GM12878 (cell line): ENCODE measurements around the gene F2RL1. TPM values are rescaled to one million over a fixed set of nuclear protein-coding genes. Genes with fewer than 3 reads are reported as not detected.

Experiments
- ATAC-seq: fragments of 200-7000 bp; cut with Tn5 transposase; 3 replicates; pipeline ENCODE4 v1.9.1; 2020; ENCODE audit warnings: mild to moderate bottlenecking, moderate library complexity
- BruUV-seq: library from RNA; stranded (reverse); fragments of 400-500 nt; replicated peaks from 2 replicates; lab custom pipeline; 2021; lab: Mats Ljungman, UMichigan
- CTCF ChIA-PET: fragments of 300-600 bp; sonication (Branson Sonifier 250); formaldehyde crosslinking; extraction: SDS; loops from one replicate; lab custom pipeline; 2021; ENCODE audit warnings: inconsistent platforms; lab: Yijun Ruan, JAX
- POLR2A ChIA-PET: fragments of 350-600 bp; formaldehyde crosslinking; extraction: SDS; loops from one replicate; lab custom pipeline; 2021; ENCODE audit warnings: inconsistent platforms; lab: Charles Lee
- RAD21 ChIA-PET: fragments of 300-600 bp; sonication (Branson Sonifier 250); formaldehyde crosslinking; loops from one replicate; lab custom pipeline; 2023; ENCODE audit warnings: antibody characterized with exemption; ENCODE audit not compliant: unreplicated experiment; lab: Charles Lee
- SMC1A ChIA-PET: fragments of 300-600 bp; sonication (Branson Sonifier 250); formaldehyde crosslinking; loops from one replicate; lab custom pipeline; 2023; ENCODE audit not compliant: unreplicated experiment, uncharacterized antibody; lab: Charles Lee
- DNase-seq: peaks from one replicate; pipeline ENCODE4 v3.0.0-alpha.2; 2011; ENCODE audit warnings: low read depth, low spot score
- FAIRE-seq: peaks from 3 replicates; lab custom pipeline; 2011; peaks lifted over from hg19 to GRCh38; lab: Jason Lieb, UNC
- H2AFZ ChIP-seq: 2 replicates; pipeline ENCODE4 v1.6.0; 2011; ENCODE audit warnings: low read depth, low read length, control low read depth; ENCODE audit not compliant: control insufficient read depth
- H3K27ac ChIP-seq: 2 replicates; pipeline ENCODE4 v1.5.1; 2011; ENCODE audit warnings: control low read depth; ENCODE audit not compliant: control insufficient read depth, insufficient read depth
- H3K27me3 ChIP-seq, 2 experiments: replicated peaks in 1 of 2; 2 replicates each; pipeline versions ENCODE4 v1.6.0 to v1.6.1; 2011; ENCODE audit warnings: low read length in 1 of 2; ENCODE audit not compliant: control insufficient read depth in 2 of 2, insufficient read depth in 2 of 2
- H3K36me3 ChIP-seq, 2 experiments: 2 replicates each; pipeline ENCODE4 v1.5.1; 2011; ENCODE audit warnings: low read length in 1 of 2; ENCODE audit not compliant: control insufficient read depth in 2 of 2, insufficient read depth in 2 of 2
- H3K4me1 ChIP-seq: 2 replicates; pipeline ENCODE4 v1.6.1; 2011; ENCODE audit warnings: mild to moderate bottlenecking, low read length, moderate library complexity, mixed read lengths; ENCODE audit not compliant: control insufficient read depth, insufficient read depth
- H3K4me2 ChIP-seq: 2 replicates; pipeline ENCODE4 v1.6.0; 2011; ENCODE audit warnings: control low read depth; ENCODE audit not compliant: control insufficient read depth, insufficient read depth
- H3K4me3 ChIP-seq: fragments of 200-600 bp; sonication (generic); 2 replicates; pipeline ENCODE4 v1.5.1; 2016
- H3K79me2 ChIP-seq: 2 replicates; pipeline ENCODE4 v1.6.0; 2011; ENCODE audit warnings: low read length; ENCODE audit not compliant: control insufficient read depth, insufficient read depth
- H3K9ac ChIP-seq: 2 replicates; pipeline ENCODE4 v1.8.0; 2011; ENCODE audit warnings: low read length, control low read depth, mixed read lengths; ENCODE audit not compliant: control insufficient read depth, insufficient read depth
- H3K9me3 ChIP-seq: replicated peaks from 3 replicates; pipeline ENCODE4 v1.5.1; 2011; ENCODE audit warnings: mild to moderate bottlenecking, low read length; ENCODE audit not compliant: control insufficient read depth, insufficient read depth
- H4K20me1 ChIP-seq: 2 replicates; pipeline ENCODE4 v1.6.0; 2011; ENCODE audit not compliant: control insufficient read depth, insufficient read depth
- ASH2L ChIP-seq: fragments of 300-600, 200-600 bp; sonication (generic); IDR thresholded peaks from 2 replicates; pipeline ENCODE4 v1.6.1; 2017; ENCODE audit warnings: low read depth, mild to moderate bottlenecking, borderline replicate concordance
- BACH1 ChIP-seq: fragments of 450-650 bp; IDR thresholded peaks from 2 replicates; pipeline ENCODE4 v1.6.1; 2017; ENCODE audit warnings: mild to moderate bottlenecking, borderline replicate concordance
- CREB1 ChIP-seq: IDR thresholded peaks from 2 replicates; pipeline ENCODE4 v1.6.1; 2012; ENCODE audit warnings: low read depth, mild to moderate bottlenecking, inconsistent platforms
- HDAC6 ChIP-seq: fragments of 200-600 bp; sonication (generic); IDR thresholded peaks from one replicate; pipeline ENCODE4 v1.8.0; 2017; ENCODE audit warnings: antibody characterized with exemption; ENCODE audit not compliant: unreplicated experiment
- IKZF1 ChIP-seq: fragments of 450-650 bp; conservative IDR thresholded peaks from 2 replicates; pipeline ENCODE4 v1.6.1; 2017; ENCODE audit warnings: antibody characterized with exemption, mild to moderate bottlenecking
- MYB ChIP-seq: fragments of 150-350 bp; IDR thresholded peaks from 2 replicates; pipeline ENCODE4 v1.6.1; 2014; ENCODE audit warnings: mild to moderate bottlenecking, low read depth, low read length, borderline replicate concordance
- SRF ChIP-seq, 2 experiments: IDR thresholded peaks; 2 replicates each; pipeline ENCODE4 v1.6.1; 2011; ENCODE audit warnings: low read depth in 2 of 2, low read length in 2 of 2, mild to moderate bottlenecking in 1 of 2, moderate library complexity in 1 of 2
- ZBED1 ChIP-seq: IDR thresholded peaks from 2 replicates; pipeline ENCODE4 v1.6.1; 2016; ENCODE audit warnings: borderline replicate concordance
- ZBTB33 ChIP-seq: fragments of 450-650 bp; IDR thresholded peaks from 2 replicates; pipeline ENCODE4 v1.6.1; 2017; ENCODE audit warnings: mild to moderate bottlenecking
- ZNF274 ChIP-seq: IDR thresholded peaks from one replicate; pipeline ENCODE4 v1.8.0; 2011; ENCODE audit not compliant: insufficient read length, insufficient read depth
- ZNF592 ChIP-seq: fragments of 450-650 bp; IDR thresholded peaks from 2 replicates; pipeline ENCODE4 v1.6.1; 2017; ENCODE audit warnings: mild to moderate bottlenecking, moderate library complexity
- WGBS: methylation state at CpG from one replicate; pipeline ENCODE4 v1.1.6; 2016; ENCODE audit warnings: low lambda C conversion rate; ENCODE audit not compliant: insufficient replicate concordance, insufficient coverage; ENCODE audit errors: missing lambda C conversion rate; 5-methylcytosine and 5-hydroxymethylcytosine counted together
- in situ Hi-C: fragments of 300-500 bp; cut with MboI; formaldehyde crosslinking; loops from 9 replicates; pipeline ENCODE4 v1.14.3; 2018; ENCODE audit warnings: mixed read lengths
- intact Hi-C: fragments of 100-400 bp; cut with micrococcal nuclease; formaldehyde crosslinking; loops from one replicate; pipeline ENCODE4 v1.14.2; 2022; ENCODE audit not compliant: unreplicated experiment
- polyA plus RNA-seq, 11 experiments: library from polyadenylated mRNA; depleted of rRNA in 4 of 11; unstranded in 6 of 11; stranded (reverse) in 5 of 11; fragments of >200 nt; fragmentation: Nextera tagmentation in 4 of 11; fragmentation: Illumina TruSeq in 1 of 11; extraction: Ambion mirVana in 4 of 11; extraction: Trizol in 1 of 11; gene quantifications; 1 replicate in 1 of 11; 2 replicates in 10 of 11; pipeline versions ENCODE4 v1.2.1 to v1.2.3, GENCODE V29; 2011 to 2016; ENCODE audit warnings: inconsistent platforms in 2 of 11, missing spikeins in 2 of 11, low read depth in 1 of 11
- total RNA-seq, 4 experiments: library from RNA; depleted of rRNA in 3 of 4; stranded (reverse); fragments of >200 nt in 3 of 4; fragmentation: Illumina TruSeq in 1 of 4; extraction: Trizol in 1 of 4; gene quantifications; 2 replicates each; pipeline versions ENCODE4 v1.2.1 to v1.2.3, GENCODE V29; 2013 to 2021

Gene F2RL1
- total and polyA plus RNA-seq, 10 of the 15 experiments (the other 5 are each of a cell fraction or from before 2014, with no cell fraction given), result 0.04 to 0.10 TPM; not detected in 8

GRCh38 chr5:76781775-76782174 lies 37.1 kb upstream of the F2RL1 start:
- ChIA-PET CTCF (interaction anchor here (0.6 to 2.3 kb wide), 2 partner anchors 8 to 1122 kb away, joined by 3 to 10 read pairs; no protein-coding TSS in a partner anchor), RAD21 (no interaction called here), POLR2A (no interaction called here), SMC1A (interaction anchor here (1.0 kb wide), 1 partner anchor 67 kb away, joined by 3 read pairs; no protein-coding TSS in a partner anchor)
- Histone ChIP-seq H3K4me2 (no peak overlapping the region), H2AFZ (no peak overlapping the region), H3K36me3 (no peaks in the 10 kb centered on the region), H3K27ac (no peak overlapping the region), H3K27me3 (no peaks in the 10 kb centered on the region), H3K9ac (no peak overlapping the region), H3K4me1 (no peaks in the 10 kb centered on the region), H3K79me2 (no peaks in the 10 kb centered on the region), H3K9me3 (no peaks in the 10 kb centered on the region), H3K4me3 (no peak overlapping the region), H4K20me1 (no peaks in the 10 kb centered on the region)
- DNase-seq, result no peak
- ATAC-seq, result no peak
- intact Hi-C loops (no loop called here), in situ Hi-C loops (no loop called here)
- 73% methylated on average over 10 of the region's 10 CpGs for WGBS
- no peak for FAIRE-seq
- no peak for TF ChIP-seq BACH1
- BruUV-seq, result no TSS peak

GRCh38 chr5:76782444-76782843 lies 36.4 kb upstream of the F2RL1 start:
- ChIA-PET SMC1A (interaction anchor here (1.0 to 1.3 kb wide), 4 partner anchors 10 to 155 kb away, joined by 3 to 4 read pairs (median 3); no protein-coding TSS in a partner anchor), CTCF (interaction anchor here (0.6 to 2.3 kb wide), 4 partner anchors 8 to 1121 kb away, joined by 3 to 10 read pairs (median 3); no protein-coding TSS in a partner anchor), RAD21 (no interaction called here), POLR2A (no interaction called here)
- Histone ChIP-seq H3K4me2 (no peak overlapping the region), H3K9me3 (no peaks in the 10 kb centered on the region), H3K27me3 (no peaks in the 10 kb centered on the region), H3K79me2 (no peaks in the 10 kb centered on the region), H2AFZ (no peak overlapping the region), H3K4me1 (no peaks in the 10 kb centered on the region), H4K20me1 (no peaks in the 10 kb centered on the region), H3K36me3 (no peaks in the 10 kb centered on the region), H3K4me3 (no peak overlapping the region), H3K9ac (no peak overlapping the region), H3K27ac (no peak overlapping the region)
- in situ Hi-C loops (no loop called here), intact Hi-C loops (no loop called here)
- no peak for ATAC-seq
- no peak for FAIRE-seq
- no peak for DNase-seq
- no TSS peak for BruUV-seq
- WGBS, result 82% methylated on average over 3 of the region's 3 CpGs
- no peak for TF ChIP-seq ZBTB33
- no peak for TF ChIP-seq ASH2L
- TF ChIP-seq IKZF1, result no peak
- TF ChIP-seq CREB1, result no peak
- no peak for TF ChIP-seq HDAC6
- TF ChIP-seq ZNF274, result no peak
- no peak for TF ChIP-seq ZBED1
- no peak for TF ChIP-seq MYB
- TF ChIP-seq ZNF592, result no peak
- no peak for TF ChIP-seq BACH1
- no peak for TF ChIP-seq SRF (IDR thresholded peaks at IDR 0.05; ENCODE audit: low read depth in 2 of 2, low read length in 2 of 2)
